ENCODE results near the gene SPTB. TPM values are rescaled to one million over a fixed set of nuclear protein-coding genes. Genes with fewer than 3 reads are reported as not detected.

Gene SPTB
- total RNA-seq, 1 experiment from 2014 or later: 2.3 TPM

GRCh38 chr14:64857979-64858744 lies 21.5 kb downstream of the SPTB start:
- Histone ChIP-seq H3K9ac (ENCODE audit: extremely low read depth, insufficient read length, low read length) (no peak overlapping the region), H3K27me3 (ENCODE audit: insufficient read depth, low read length) (no peaks in the 10 kb centered on the region), H4K5ac (ENCODE audit: insufficient read length, low read depth, low read length) (no peak overlapping the region), H4K91ac (ENCODE audit: insufficient read length, low read depth, low read length) (no peak overlapping the region), H2BK12ac (ENCODE audit: insufficient read length, low read depth, low read length) (no peak overlapping the region), H3K18ac (ENCODE audit: insufficient read length, low read depth, low read length) (no peak overlapping the region), H3K23ac (ENCODE audit: insufficient read length, low read depth, low read length) (no peak overlapping the region), H4K8ac (replicated peaks; ENCODE audit: insufficient read length, low read depth, low read length) (no peak overlapping the region), H2BK120ac (ENCODE audit: low read depth, low read length, poor library complexity, severe bottlenecking) (no peak overlapping the region), H3K4ac (ENCODE audit: low read depth, low read length) (no peak overlapping the region), H3T11ph (ENCODE audit: low read length) (no peak overlapping the region), H2BK15ac (ENCODE audit: low read depth, low read length) (no peak overlapping the region), H3K4me2 (ENCODE audit: insufficient read depth, insufficient read length, low read length) (no peak overlapping the region), H2AFZ (ENCODE audit: low read length) (no peak overlapping the region), H2AK5ac (ENCODE audit: insufficient read length, low read length) (no peak overlapping the region), H4K20me1 (ENCODE audit: control insufficient read depth, insufficient read depth, insufficient read length) (no peaks in the 10 kb centered on the region), H3K27ac (ENCODE audit: insufficient read length, low read depth, low read length) (no peak overlapping the region), H3K9me3 (ENCODE audit: control insufficient read depth, low read depth, low read length) (no peaks in the 10 kb centered on the region), H3K23me2 (ENCODE audit: insufficient read length, low read depth, low read length, poor library complexity, severe bottlenecking) (no peaks in the 10 kb centered on the region), H2BK20ac (ENCODE audit: low read depth, low read length, poor library complexity, severe bottlenecking) (no peak overlapping the region), H3K79me2 (ENCODE audit: insufficient read depth, low read length) (no peaks in the 10 kb centered on the region), H3K56ac (ENCODE audit: insufficient read length, low read depth, low read length) (no peak overlapping the region), H3K4me1 (ENCODE audit: insufficient read depth, low read length) (peaks cover 10% of the 10 kb centered on the region; the same call in 1 of the 2 replicates), H3K79me1 (ENCODE audit: insufficient read depth, low read depth, low read length, poor library complexity, severe bottlenecking) (no peaks in the 10 kb centered on the region), H3K14ac (ENCODE audit: insufficient read depth, low read length) (no peak overlapping the region), H2BK5ac (ENCODE audit: insufficient read length, low read length) (no peak overlapping the region)
- peaks cover 44 to 48% of the 10 kb centered on the region in 2 experiments for H3K4me1 Mint-ChIP-seq
- no peak for TF ChIP-seq CTCF (conservative IDR thresholded peaks at IDR 0.05)
- WGBS (ENCODE audit: extremely low coverage, insufficient read length, low lambda C conversion rate): no CpG with 5 or more reads among the region's 11 CpGs
- no peaks in the 10 kb centered on the region for H3K9me3 Mint-ChIP-seq
- no peak for DNase-seq
- peaks cover 2% of the 10 kb centered on the region; the same call in 1 of the 2 replicates for H3K27me3 Mint-ChIP-seq (ENCODE audit: low read depth)
- peak overlapping the region; percentile 1 to 65 (median 48); a peak in 4 of 7 replicates for H3K27ac Mint-ChIP-seq
- no peak overlapping the region for H3K4me3 Mint-ChIP-seq
- H3K36me3 Mint-ChIP-seq (ENCODE audit: insufficient read depth in 1 of 3, low read depth in 3 of 3): no peaks in the 10 kb centered on the region
